Activated gamma-delta T cell treated with anti-CD3 and anti-CD28 coated beads, Interleukin-2, amount 50 U/mL, for 16 hours (primary cell): Measurements from ENCODE around the gene AGA.

Experiments
- DNase-seq: peaks from one replicate; pipeline ENCODE4 v3.0.0-alpha.2; 2020; ENCODE audit warnings: low read depth

The AGA gene

DNA sequence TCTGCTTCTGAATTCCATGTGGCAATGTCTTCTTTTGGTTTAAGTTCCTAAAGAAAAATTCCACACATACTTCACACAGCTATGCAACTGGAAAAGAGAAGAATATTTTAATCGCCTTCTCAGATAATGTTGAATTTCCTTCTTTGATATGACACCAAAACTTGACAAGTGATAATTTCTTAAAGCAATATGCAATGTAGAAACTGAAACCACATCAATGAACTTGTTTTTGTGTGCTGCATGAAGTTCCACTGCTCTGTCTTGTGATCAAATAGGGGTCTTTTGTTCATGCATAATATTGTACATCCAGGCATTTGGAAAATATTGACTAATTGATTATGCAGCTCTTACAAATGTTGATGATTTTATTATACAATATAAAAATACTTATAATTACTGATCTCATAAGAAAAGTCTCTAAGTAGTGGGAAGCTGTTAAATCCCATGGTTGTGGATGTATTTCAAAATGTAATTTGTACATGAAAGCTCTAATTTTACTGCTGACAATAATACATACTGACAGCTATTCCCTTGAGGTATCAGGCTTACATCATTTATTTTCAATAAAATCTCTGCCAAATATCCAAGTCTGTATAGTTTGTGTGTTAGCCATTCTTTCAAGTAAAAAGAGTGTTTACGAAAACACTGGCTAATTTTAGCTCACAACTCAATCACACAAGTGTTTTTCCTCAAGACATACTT lies 56.5 kb downstream of the AGA start:
- no peak for DNase-seq

DNA sequence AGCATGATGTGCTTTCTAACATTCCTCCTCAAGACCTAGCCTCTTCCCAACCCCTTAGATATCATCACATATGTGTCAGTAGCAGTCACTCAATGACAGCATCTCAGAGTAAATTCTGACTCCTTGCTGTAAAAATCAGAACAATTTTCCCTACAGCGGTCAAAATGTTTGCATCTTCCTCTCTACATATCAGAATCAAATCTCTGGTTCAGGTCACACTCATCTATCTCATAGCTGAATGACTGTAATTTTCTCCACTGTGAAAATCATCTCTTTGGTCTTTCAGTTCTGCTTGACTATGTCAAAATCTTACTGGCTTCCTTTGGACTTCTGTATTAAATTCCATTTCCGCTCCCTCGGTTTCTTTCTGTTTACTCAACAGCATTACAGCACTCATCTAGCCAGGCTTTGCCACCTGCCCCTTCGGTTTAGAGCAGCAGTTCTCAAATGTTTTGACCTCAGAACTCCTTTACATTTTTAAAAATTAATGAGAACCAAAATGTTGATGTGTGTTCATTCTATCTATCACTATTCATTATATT lies 57.3 kb downstream of the AGA start:
- no peak for DNase-seq

DNA sequence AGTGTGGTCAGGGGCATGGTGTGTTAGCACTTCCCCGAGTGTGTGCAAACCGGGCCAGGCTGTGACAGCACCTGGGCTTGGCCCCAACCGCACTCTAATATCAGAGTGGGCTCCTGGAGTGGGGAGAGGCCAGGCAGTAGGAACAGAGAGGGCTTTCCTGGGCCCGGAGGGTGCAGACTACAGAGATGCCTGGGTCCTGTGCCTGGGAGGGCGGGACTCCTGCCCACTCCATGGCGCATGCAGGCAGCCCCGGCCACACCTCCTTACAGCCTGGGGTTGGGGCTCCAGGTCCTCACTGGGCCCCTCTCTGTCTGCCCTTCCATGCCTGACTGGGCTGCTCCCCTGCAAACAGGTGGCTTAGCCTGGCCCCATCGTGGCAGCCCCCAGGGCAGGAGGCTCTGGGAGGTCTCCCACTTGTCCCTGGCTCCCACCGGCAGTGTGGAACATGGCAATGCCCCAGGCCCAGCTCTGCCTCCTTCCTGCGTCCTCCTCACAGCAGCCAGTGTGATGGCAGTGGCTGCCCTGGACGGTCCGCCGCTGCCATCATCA lies 60.4 kb downstream of the AGA start:
- DNase-seq: no peak
